K562 (cell line): Measurements from ENCODE around the gene HLA-F. TPM values are rescaled to one million over a fixed set of nuclear protein-coding genes. Genes with fewer than 3 reads are reported as not detected.

ENCODE experiments used
- ATAC-seq: fragments of 200-7000 bp; cut with Tn5 transposase; 3 replicates; pipeline ENCODE4 v1.9.1; 2020; ENCODE audit warnings: moderate library complexity
- BruUV-seq: library from RNA; stranded (reverse); fragments of 400-500 nt; replicated peaks from 2 replicates; lab custom pipeline; 2021; lab: Mats Ljungman, UMichigan
- CTCF ChIA-PET: fragments of 300-600 bp; formaldehyde crosslinking; extraction: SDS; loops from one replicate; lab custom pipeline; 2021; ENCODE audit warnings: low intra/inter-chr PET ratio; lab: Yijun Ruan, JAX
- POLR2A ChIA-PET: fragments of 300-600, 350-650 bp; sonication (Branson Sonifier 250); formaldehyde crosslinking; extraction: SDS; loops from one replicate; lab custom pipeline; 2021; ENCODE audit warnings: antibody characterized with exemption, inconsistent platforms; lab: Yijun Ruan, JAX
- DNase-seq, 4 experiments: peaks; one replicate each; pipeline versions ENCODE4 v3.0.0 to v3.0.0-alpha.2; 2011 to 2018; ENCODE audit warnings: low spot score in 3 of 4, mixed read lengths in 3 of 4; ENCODE audit errors: extremely low read depth in 1 of 4
- FAIRE-seq: peaks from 2 replicates; lab custom pipeline; 2011; peaks lifted over from hg19 to GRCh38; lab: Jason Lieb, UNC
- H2AFZ ChIP-seq: 2 replicates; pipeline ENCODE4 v1.6.0; 2011; ENCODE audit warnings: low read depth, low read length, control low read depth, inconsistent platforms
- H3K27ac ChIP-seq: fragments of 200-600 bp; 3 replicates; pipeline ENCODE4 v1.8.0; 2011; ENCODE audit warnings: low read depth, mild to moderate bottlenecking, control low read depth, inconsistent platforms, low read length, moderate library complexity, mixed read lengths; ENCODE audit errors: extremely low read depth
- H3K27me3 ChIP-seq, 2 experiments: fragments of 300-600 bp in 1 of 2; 2 replicates in 1 of 2; 3 replicates in 1 of 2; pipeline versions ENCODE4 v1.6.0 to v1.8.0; 2011; ENCODE audit warnings: inconsistent platforms in 2 of 2, low read length in 2 of 2, mild to moderate bottlenecking in 1 of 2, mixed read lengths in 1 of 2, moderate library complexity in 1 of 2; ENCODE audit not compliant: control insufficient read depth in 2 of 2, insufficient read depth in 2 of 2
- H3K36me3 ChIP-seq: fragments of 300-600 bp; 3 replicates; pipeline ENCODE4 v1.8.0; 2011; ENCODE audit warnings: mild to moderate bottlenecking, low read length, inconsistent platforms; ENCODE audit not compliant: control insufficient read depth, insufficient read depth
- H3K4me1 ChIP-seq, 2 experiments: fragments of 200-600 bp in 1 of 2; replicated peaks in 1 of 2; 2 replicates in 1 of 2; 3 replicates in 1 of 2; pipeline versions ENCODE4 v1.5.1 to v1.8.0; 2011; ENCODE audit warnings: inconsistent platforms in 2 of 2, low read length in 2 of 2, mild to moderate bottlenecking in 1 of 2, mixed read lengths in 1 of 2, moderate library complexity in 1 of 2; ENCODE audit not compliant: control insufficient read depth in 2 of 2, insufficient read depth in 2 of 2
- H3K4me2 ChIP-seq: 2 replicates; pipeline ENCODE4 v1.6.1; 2011; ENCODE audit warnings: low read length, control low read depth, inconsistent platforms, mixed read lengths; ENCODE audit not compliant: insufficient read depth
- H3K4me3 ChIP-seq: fragments of 200-600 bp; sonication (generic), shearing (Covaris generic); 2 replicates; pipeline ENCODE4 v1.5.1; 2016; ENCODE audit warnings: control low read depth, inconsistent platforms
- H3K79me2 ChIP-seq: fragments of 200-600 bp; 3 replicates; pipeline ENCODE4 v1.8.0; 2011; ENCODE audit warnings: low read length, inconsistent platforms; ENCODE audit not compliant: control insufficient read depth, insufficient read depth
- H3K9ac ChIP-seq, 2 experiments: 2 replicates each; pipeline versions ENCODE4 v1.6.0 to v1.6.1; 2011; ENCODE audit warnings: low read depth in 2 of 2, low read length in 2 of 2, control low read depth in 1 of 2, inconsistent platforms in 1 of 2, mild to moderate bottlenecking in 1 of 2, mixed read lengths in 1 of 2; ENCODE audit not compliant: insufficient read depth in 1 of 2
- H3K9me1 ChIP-seq: one replicate; pipeline ENCODE4 v1.6.0; 2011; ENCODE audit warnings: inconsistent platforms, mild to moderate bottlenecking, low read length, moderate library complexity; ENCODE audit not compliant: control insufficient read depth, insufficient read depth
- H3K9me3 ChIP-seq: replicated peaks from 2 replicates; pipeline ENCODE4 v1.5.1; 2011; ENCODE audit warnings: low read depth, low read length, inconsistent platforms; ENCODE audit not compliant: control insufficient read depth, insufficient read depth
- H4K20me1 ChIP-seq: replicated peaks from 2 replicates; pipeline ENCODE4 v1.6.1; 2011; ENCODE audit warnings: low read length, inconsistent platforms, mixed read lengths; ENCODE audit not compliant: control insufficient read depth, insufficient read depth
- CBX1 ChIP-seq: sonication (generic); IDR thresholded peaks from 2 replicates; pipeline ENCODE4 v1.6.1; 2016; ENCODE audit warnings: antibody characterized with exemption, low read depth, mild to moderate bottlenecking
- HDAC2 ChIP-seq: fragments of 450-650 bp; IDR thresholded peaks from 2 replicates; pipeline ENCODE4 v1.6.1; 2016; ENCODE audit warnings: mild to moderate bottlenecking
- MED1 ChIP-seq: sonication (generic); formaldehyde crosslinking; IDR thresholded peaks from 2 replicates; pipeline ENCODE4 v1.8.1; 2023; ENCODE audit warnings: missing genetic modification reagents, borderline replicate concordance
- POU5F1 ChIP-seq: fragments of 150-350 bp; IDR thresholded peaks from 2 replicates; pipeline ENCODE4 v1.6.1; 2014; ENCODE audit warnings: borderline replicate concordance, low read length, low read depth, mild to moderate bottlenecking; ENCODE audit not compliant: partially characterized antibody
- RBBP5 ChIP-seq: fragments of 200-600 bp; sonication (generic); IDR thresholded peaks from 2 replicates; pipeline ENCODE4 v1.6.1; 2012; ENCODE audit warnings: borderline replicate concordance, mild to moderate bottlenecking, low read length, control low read depth, inconsistent platforms; ENCODE audit not compliant: insufficient read depth, poor library complexity, severe bottlenecking
- SMC3 ChIP-seq: conservative IDR thresholded peaks from 2 replicates; pipeline ENCODE4 v1.6.1; 2011; ENCODE audit warnings: low read depth, low read length, improper control_type of control experiment; ENCODE audit not compliant: insufficient read depth
- ZFP30 ChIP-seq: fragments of 250-450 bp; sonication (Bioruptor Pico); IDR thresholded peaks from 2 replicates; pipeline ENCODE4 v1.8.0; 2022; ENCODE audit warnings: moderate library complexity, mild to moderate bottlenecking, inconsistent platforms, borderline replicate concordance
- ZNF41 ChIP-seq: fragments of 250-450 bp; sonication (Bioruptor Pico); conservative IDR thresholded peaks from 2 replicates; pipeline ENCODE4 v1.4.0; 2020; ENCODE audit warnings: mild to moderate bottlenecking
- WGBS: fragments of 100-300 bp; shearing (Covaris generic); methylation state at CpG from one replicate; pipeline ENCODE4 v1.1.6; 2016; ENCODE audit warnings: low coverage, mixed read lengths; ENCODE audit not compliant: insufficient coverage; ENCODE audit errors: missing lambda C conversion rate; 5-methylcytosine and 5-hydroxymethylcytosine counted together
- in situ Hi-C: fragments of 300-500 bp; cut with MboI; formaldehyde crosslinking; loops from 4 replicates; pipeline ENCODE4 v1.15.0; 2018; ENCODE audit warnings: inconsistent platforms, mixed read lengths
- intact Hi-C: fragments of 100-400 bp; cut with micrococcal nuclease; formaldehyde crosslinking; loops from 2 replicates; pipeline ENCODE4 v1.14.2; 2022
- polyA plus RNA-seq, 8 experiments: library from polyadenylated mRNA; depleted of rRNA in 4 of 8; stranded (reverse) in 5 of 8; unstranded in 3 of 8; fragments of >200 nt; fragmentation: Nextera tagmentation in 2 of 8; fragmentation: Illumina TruSeq in 1 of 8; extraction: Ambion mirVana in 2 of 8; extraction: Trizol in 1 of 8; gene quantifications; 2 replicates each; pipeline versions ENCODE4 v1.2.1 to v1.2.3, GENCODE V29; 2011 to 2014; ENCODE audit warnings: inconsistent platforms in 1 of 8, missing spikeins in 1 of 8
- total RNA-seq, 7 experiments: library from RNA; depleted of rRNA in 6 of 7; stranded (reverse); fragments of >200 nt in 6 of 7; fragmentation: Illumina TruSeq in 2 of 7; extraction: Trizol in 2 of 7; gene quantifications; 2 replicates each; pipeline versions ENCODE4 v1.2.1 to v1.2.3, GENCODE V29; 2011 to 2021; ENCODE audit warnings: low replicate concordance in 1 of 7
- TF ChIP-seq, protein P1 (sequence below): fragments of 250-450 bp; sonication (Bioruptor Pico); IDR thresholded peaks from 2 replicates; pipeline ENCODE4 v1.9.0; 2021; ENCODE audit warnings: mild to moderate bottlenecking
- TF ChIP-seq, protein P2 (sequence below), 2 experiments: fragments of 450-650 bp; IDR thresholded peaks; 2 replicates each; pipeline ENCODE4 v1.6.1; 2016
- TF ChIP-seq, protein P3 (sequence below): sonication (generic); formaldehyde crosslinking; IDR thresholded peaks from 2 replicates; pipeline ENCODE4 v1.8.0; 2022; ENCODE audit warnings: missing genetic modification reagents, mild to moderate bottlenecking, moderate library complexity, borderline replicate concordance
- TF ChIP-seq, protein P4 (sequence below): fragments of 450-650 bp; IDR thresholded peaks from 2 replicates; pipeline ENCODE4 v1.6.1; 2018; ENCODE audit warnings: mild to moderate bottlenecking, low read depth; ENCODE audit not compliant: partially characterized antibody

HLA-F gene
- total and polyA plus RNA-seq, 9 of the 15 experiments (the other 6 are each of a cell fraction or from before 2014, with no cell fraction given) = 0.40 to 0.76 (median 0.46) TPM; not detected in 6

DNA sequence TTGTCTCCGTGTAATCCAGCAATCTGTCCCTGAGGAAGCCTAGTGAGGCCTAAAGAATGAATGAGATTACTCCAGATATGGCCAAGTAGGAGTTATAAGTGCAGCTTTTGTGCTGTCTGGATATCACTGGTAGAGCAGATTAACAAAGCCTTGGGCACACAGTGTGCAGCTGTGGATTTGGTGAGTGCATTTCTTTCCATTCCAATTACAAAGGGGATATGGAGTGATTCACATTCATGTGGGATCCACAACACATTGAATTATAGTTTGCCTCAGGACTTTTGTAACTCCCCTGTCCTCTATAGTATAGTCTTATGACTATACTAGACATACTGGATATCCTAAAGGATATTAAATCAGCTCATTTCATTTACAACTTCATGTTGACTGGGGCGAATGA, 47.1 kb downstream of the HLA-F start:
- no peaks in the 10 kb centered on the region for H3K9me1 ChIP-seq
- H4K20me1 ChIP-seq = no peaks in the 10 kb centered on the region
- ChIA-PET CTCF (no interaction called here), POLR2A (no interaction called here)
- no peak overlapping the region for H3K27ac ChIP-seq
- no peak overlapping the region for H3K4me2 ChIP-seq
- no peak for TF ChIP-seq MED1 (CRISPR knock-in tag)
- TF ChIP-seq ZFP30 (CRISPR knock-in tag) = no peak
- TF ChIP-seq SMC3 = no peak
- TF ChIP-seq, protein P1, sequence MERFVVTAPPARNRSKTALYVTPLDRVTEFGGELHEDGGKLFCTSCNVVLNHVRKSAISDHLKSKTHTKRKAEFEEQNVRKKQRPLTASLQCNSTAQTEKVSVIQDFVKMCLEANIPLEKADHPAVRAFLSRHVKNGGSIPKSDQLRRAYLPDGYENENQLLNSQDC (CRISPR knock-in tag) = no peak
- TF ChIP-seq RBBP5 = no peak
- TF ChIP-seq POU5F1 = no peak
- TF ChIP-seq, protein P2, sequence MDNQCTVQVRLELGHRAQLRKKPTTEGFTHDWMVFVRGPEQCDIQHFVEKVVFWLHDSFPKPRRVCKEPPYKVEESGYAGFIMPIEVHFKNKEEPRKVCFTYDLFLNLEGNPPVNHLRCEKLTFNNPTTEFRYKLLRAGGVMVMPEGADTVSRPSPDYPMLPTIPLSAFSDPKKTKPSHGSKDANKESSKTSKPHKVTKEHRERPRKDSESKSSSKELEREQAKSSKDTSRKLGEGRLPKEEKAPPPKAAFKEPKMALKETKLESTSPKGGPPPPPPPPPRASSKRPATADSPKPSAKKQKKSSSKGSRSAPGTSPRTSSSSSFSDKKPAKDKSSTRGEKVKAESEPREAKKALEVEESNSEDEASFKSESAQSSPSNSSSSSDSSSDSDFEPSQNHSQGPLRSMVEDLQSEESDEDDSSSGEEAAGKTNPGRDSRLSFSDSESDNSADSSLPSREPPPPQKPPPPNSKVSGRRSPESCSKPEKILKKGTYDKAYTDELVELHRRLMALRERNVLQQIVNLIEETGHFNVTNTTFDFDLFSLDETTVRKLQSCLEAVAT (IDR thresholded peaks at IDR 0.05) = no peak
- TF ChIP-seq, protein P3, sequence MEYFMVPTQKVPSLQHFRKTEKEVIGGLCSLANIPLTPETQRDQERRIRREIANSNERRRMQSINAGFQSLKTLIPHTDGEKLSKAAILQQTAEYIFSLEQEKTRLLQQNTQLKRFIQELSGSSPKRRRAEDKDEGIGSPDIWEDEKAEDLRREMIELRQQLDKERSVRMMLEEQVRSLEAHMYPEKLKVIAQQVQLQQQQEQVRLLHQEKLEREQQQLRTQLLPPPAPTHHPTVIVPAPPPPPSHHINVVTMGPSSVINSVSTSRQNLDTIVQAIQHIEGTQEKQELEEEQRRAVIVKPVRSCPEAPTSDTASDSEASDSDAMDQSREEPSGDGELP = no peak
- TF ChIP-seq CBX1 = no peak
- no peak for TF ChIP-seq ZNF41 (CRISPR knock-in tag)
- no peak for TF ChIP-seq HDAC2
- TF ChIP-seq, protein P4, sequence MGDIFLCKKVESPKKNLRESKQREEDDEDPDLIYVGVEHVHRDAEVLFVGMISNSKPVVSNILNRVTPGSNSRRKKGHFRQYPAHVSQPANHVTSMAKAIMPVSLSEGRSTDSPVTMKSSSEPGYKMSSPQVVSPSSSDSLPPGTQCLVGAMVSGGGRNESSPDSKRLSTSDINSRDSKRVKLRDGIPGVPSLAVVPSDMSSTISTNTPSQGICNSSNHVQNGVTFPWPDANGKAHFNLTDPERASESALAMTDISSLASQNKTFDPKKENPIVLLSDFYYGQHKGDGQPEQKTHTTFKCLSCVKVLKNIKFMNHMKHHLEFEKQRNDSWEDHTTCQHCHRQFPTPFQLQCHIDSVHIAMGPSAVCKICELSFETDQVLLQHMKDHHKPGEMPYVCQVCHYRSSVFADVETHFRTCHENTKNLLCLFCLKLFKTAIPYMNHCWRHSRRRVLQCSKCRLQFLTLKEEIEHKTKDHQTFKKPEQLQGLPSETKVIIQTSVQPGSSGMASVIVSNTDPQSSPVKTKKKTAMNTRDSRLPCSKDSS = no peak
- H3K4me1 ChIP-seq = no peaks in the 10 kb centered on the region
- FAIRE-seq (no peak), DNase-seq (no peak), ATAC-seq (no peak)
- in situ Hi-C loops = no loop called here
- intact Hi-C loops = no loop called here
- no peak overlapping the region for H2AFZ ChIP-seq
- H3K4me3 ChIP-seq = no peak overlapping the region
- peaks cover 4 to 32% of the 10 kb centered on the region in 2 experiments; a peak in 4 of 5 replicates for H3K27me3 ChIP-seq
- H3K36me3 ChIP-seq = no peaks in the 10 kb centered on the region
- H3K9ac ChIP-seq = no peak overlapping the region
- WGBS = 3% methylated on average over 2 of the region's 2 CpGs
- BruUV-seq = no TSS peak
- H3K9me3 ChIP-seq = no peaks in the 10 kb centered on the region
- H3K79me2 ChIP-seq = no peaks in the 10 kb centered on the region
